ENCODE results near the gene MEX3A. TPM values are rescaled to one million over a fixed set of nuclear protein-coding genes. Genes with fewer than 3 reads are reported as not detected.

The MEX3A gene
- polyA plus RNA-seq, 1 donor (not counting 4 experiments of a cell fraction or from before 2014, with no cell fraction given) = 1.1 TPM

DNA sequence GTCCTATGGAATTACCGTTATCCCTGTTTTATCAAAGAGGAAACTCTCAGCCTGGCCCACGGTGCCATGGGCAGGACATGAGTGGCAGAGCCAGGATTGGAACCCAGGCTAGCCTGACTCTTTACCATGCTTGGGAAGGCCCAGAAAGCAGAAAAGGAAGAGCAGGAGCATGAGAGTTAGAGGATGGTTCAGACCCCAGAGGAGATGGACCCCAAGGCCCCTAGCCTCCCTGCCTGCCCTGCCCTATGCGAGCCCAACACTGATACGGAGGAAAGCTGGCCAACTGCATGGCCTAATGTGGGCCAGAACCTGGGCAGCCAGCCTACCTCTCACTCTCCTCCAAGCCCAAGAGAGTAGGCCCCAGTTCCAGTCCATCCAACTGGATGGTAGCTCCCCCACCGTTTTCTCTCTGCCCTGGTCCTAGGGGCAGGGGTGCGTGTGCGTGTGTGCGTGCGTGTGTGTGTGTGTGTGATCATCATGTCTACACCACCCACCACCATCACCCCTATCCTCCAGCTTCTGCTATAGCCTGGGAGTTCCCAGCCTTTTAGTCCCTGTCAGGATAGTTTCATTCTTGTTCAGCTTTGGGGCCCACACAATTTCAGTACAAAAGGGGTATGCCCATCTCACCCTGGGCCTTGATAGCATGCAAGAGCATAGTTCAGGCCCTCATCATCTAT lies 15.4 kb upstream of the MEX3A start:
- Histone ChIP-seq H3K9me3 (ENCODE audit: control insufficient read depth, low read depth, low read length) (no peaks in the 10 kb centered on the region), H3K9me1 (ENCODE audit: control insufficient read depth, extremely low read depth, insufficient read depth, low read length) (peaks cover 2% of the 10 kb centered on the region), H3K4me2 (ENCODE audit: control insufficient read depth, extremely low read depth, insufficient read depth, low read depth, low read length) (no peak overlapping the region), H4K20me1 (ENCODE audit: control insufficient read depth, extremely low read depth, insufficient read depth, low read length) (no peaks in the 10 kb centered on the region), H3K27ac (ENCODE audit: control insufficient read depth, insufficient read depth, low read length) (no peak overlapping the region), H3K9ac (ENCODE audit: control insufficient read depth, extremely low read depth, insufficient read depth, low read length) (no peak overlapping the region), H3K27me3 (ENCODE audit: control insufficient read depth, extremely low read depth, insufficient read depth, low read length) (no peaks in the 10 kb centered on the region), H3K4me3 (ENCODE audit: control insufficient read depth in 2 of 3, extremely low read depth in 1 of 3, insufficient read depth in 2 of 3, low read depth in 1 of 3, low read length in 3 of 3) (no peak overlapping the region), H2AFZ (ENCODE audit: control insufficient read depth, low read length) (no peak overlapping the region), H3K4me1 (ENCODE audit: control insufficient read depth, extremely low read depth, insufficient read depth, low read length) (peaks cover 45% of the 10 kb centered on the region), H3K79me2 (ENCODE audit: control insufficient read depth, insufficient read depth, low read length) (no peaks in the 10 kb centered on the region), H3K36me3 (ENCODE audit: control insufficient read depth in 2 of 2, extremely low read depth in 1 of 2, insufficient read depth in 2 of 2, low read length in 2 of 2) (no peaks in the 10 kb centered on the region)
- FAIRE-seq (no peak), DNase-seq (ENCODE audit: low read depth, low spot score) (no peak)
- TF ChIP-seq EZH2 (IDR thresholded peaks at IDR 0.05; ENCODE audit: low read length) = no peak
- TF ChIP-seq, protein P1, sequence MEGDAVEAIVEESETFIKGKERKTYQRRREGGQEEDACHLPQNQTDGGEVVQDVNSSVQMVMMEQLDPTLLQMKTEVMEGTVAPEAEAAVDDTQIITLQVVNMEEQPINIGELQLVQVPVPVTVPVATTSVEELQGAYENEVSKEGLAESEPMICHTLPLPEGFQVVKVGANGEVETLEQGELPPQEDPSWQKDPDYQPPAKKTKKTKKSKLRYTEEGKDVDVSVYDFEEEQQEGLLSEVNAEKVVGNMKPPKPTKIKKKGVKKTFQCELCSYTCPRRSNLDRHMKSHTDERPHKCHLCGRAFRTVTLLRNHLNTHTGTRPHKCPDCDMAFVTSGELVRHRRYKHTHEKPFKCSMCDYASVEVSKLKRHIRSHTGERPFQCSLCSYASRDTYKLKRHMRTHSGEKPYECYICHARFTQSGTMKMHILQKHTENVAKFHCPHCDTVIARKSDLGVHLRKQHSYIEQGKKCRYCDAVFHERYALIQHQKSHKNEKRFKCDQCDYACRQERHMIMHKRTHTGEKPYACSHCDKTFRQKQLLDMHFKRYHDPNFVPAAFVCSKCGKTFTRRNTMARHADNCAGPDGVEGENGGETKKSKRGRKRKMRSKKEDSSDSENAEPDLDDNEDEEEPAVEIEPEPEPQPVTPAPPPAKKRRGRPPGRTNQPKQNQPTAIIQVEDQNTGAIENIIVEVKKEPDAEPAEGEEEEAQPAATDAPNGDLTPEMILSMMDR (optimal IDR thresholded peaks at IDR 0.05 in 1 of 3, IDR thresholded peaks at IDR 0.05 in 1 of 3, conservative IDR thresholded peaks at IDR 0.05 in 1 of 3; ENCODE audit: extremely low read depth in 1 of 3, insufficient read depth in 2 of 3, low read length in 3 of 3) = no peak
- dilution Hi-C loops (cut with MboI; ENCODE audit: extremely low pct_ligation_motif_present, low sequenced_read_pairs) = no loop called here

DNA sequence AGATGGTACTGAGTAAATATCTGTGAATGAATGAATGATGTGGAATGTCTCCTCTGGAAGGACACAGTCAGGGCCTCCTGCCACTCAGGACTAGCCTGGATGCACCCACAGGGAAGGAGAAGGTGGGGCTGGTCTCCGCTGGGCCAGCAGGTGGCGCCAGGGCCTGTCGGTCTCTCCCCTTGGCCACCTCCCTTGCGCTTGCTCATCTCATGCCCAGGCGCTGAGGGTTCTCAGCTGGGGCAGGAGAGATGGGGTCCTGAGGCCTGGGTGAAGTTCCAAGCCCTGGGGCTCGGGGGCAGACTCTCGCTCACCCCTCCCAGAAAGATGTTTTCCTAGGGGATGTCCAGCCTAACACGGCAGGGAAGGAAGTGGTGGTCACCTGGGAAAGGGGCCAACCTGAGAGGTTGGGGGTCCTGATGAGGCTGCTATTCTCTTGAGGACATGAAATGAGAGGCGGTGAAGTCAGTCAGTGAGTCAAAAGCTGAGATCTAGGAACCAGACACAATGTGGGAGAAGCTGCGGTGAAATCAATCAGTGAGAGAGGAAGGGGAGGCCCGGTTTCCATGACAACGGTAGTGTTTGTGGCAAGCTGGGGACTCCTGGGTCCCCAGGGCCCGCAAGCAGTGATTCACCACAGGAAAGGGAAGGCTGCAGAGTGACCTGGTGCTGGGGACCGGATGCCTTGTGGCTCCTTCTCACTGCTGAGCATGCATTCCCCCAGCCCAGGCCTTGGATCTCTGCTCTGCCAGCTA lies 14.6 kb upstream of the MEX3A start:
- DNase-seq (ENCODE audit: low read depth, low spot score) = no peak
- peak overlapping the region; percentile 64 for H3K27ac ChIP-seq (ENCODE audit: control insufficient read depth, insufficient read depth, low read length)
- peaks cover 37% of the 10 kb centered on the region for H3K4me1 ChIP-seq (ENCODE audit: control insufficient read depth, extremely low read depth, insufficient read depth, low read length)
- H3K9me1 ChIP-seq (ENCODE audit: control insufficient read depth, extremely low read depth, insufficient read depth, low read length) = peaks cover 2% of the 10 kb centered on the region
- dilution Hi-C loops (cut with MboI; ENCODE audit: extremely low pct_ligation_motif_present, low sequenced_read_pairs) = no loop called here
- H3K36me3 ChIP-seq (ENCODE audit: control insufficient read depth in 2 of 2, extremely low read depth in 1 of 2, insufficient read depth in 2 of 2, low read length in 2 of 2) = no peaks in the 10 kb centered on the region
- H2AFZ ChIP-seq (ENCODE audit: control insufficient read depth, low read length) = no peak overlapping the region
- H3K79me2 ChIP-seq (ENCODE audit: control insufficient read depth, insufficient read depth, low read length) = no peaks in the 10 kb centered on the region
- H3K9me3 ChIP-seq (ENCODE audit: control insufficient read depth, low read depth, low read length) = no peaks in the 10 kb centered on the region
- H3K27me3 ChIP-seq (ENCODE audit: control insufficient read depth, extremely low read depth, insufficient read depth, low read length) = no peaks in the 10 kb centered on the region
- no peaks in the 10 kb centered on the region for H4K20me1 ChIP-seq (ENCODE audit: control insufficient read depth, extremely low read depth, insufficient read depth, low read length)
- no peak overlapping the region for H3K4me3 ChIP-seq (ENCODE audit: control insufficient read depth in 2 of 3, extremely low read depth in 1 of 3, insufficient read depth in 2 of 3, low read depth in 1 of 3, low read length in 3 of 3)
- peak overlapping the region; percentile 24 for H3K4me2 ChIP-seq (ENCODE audit: control insufficient read depth, extremely low read depth, insufficient read depth, low read depth, low read length)
- TF ChIP-seq EZH2 (IDR thresholded peaks at IDR 0.05; ENCODE audit: low read length) = no peak
- TF ChIP-seq, protein P1 (optimal IDR thresholded peaks at IDR 0.05 in 1 of 3, IDR thresholded peaks at IDR 0.05 in 1 of 3, conservative IDR thresholded peaks at IDR 0.05 in 1 of 3; ENCODE audit: extremely low read depth in 1 of 3, insufficient read depth in 2 of 3, low read length in 3 of 3) = peak in 2 of 3 experiments; percentile 98 to 99
- peak; percentile 82 for FAIRE-seq
- H3K9ac ChIP-seq (ENCODE audit: control insufficient read depth, extremely low read depth, insufficient read depth, low read length) = peak overlapping the region; percentile 29

Data from keratinocyte (primary cell).